Tibial nerve (tissue), 4 donors: ENCODE results near the gene PLXDC1.

ENCODE experiments used
- EP300 ChIP-seq, 2 donors: sonication (generic); formaldehyde crosslinking; IDR thresholded peaks; one replicate each; pipeline ENCODE4 v1.6.1; 2017; ENCODE audit warnings: antibody characterized with exemption in 2 of 2, mild to moderate bottlenecking in 1 of 2
- POLR2A ChIP-seq, 2 donors: fragments of 450-650 bp; IDR thresholded peaks; one replicate each; pipeline ENCODE4 v1.6.1; 2017; ENCODE audit warnings: antibody characterized with exemption in 2 of 2, mild to moderate bottlenecking in 2 of 2, moderate library complexity in 2 of 2
- TF ChIP-seq, protein P1 (sequence below), 5 experiments: fragments of 200-600 bp in 3 of 5; fragments of 450-650 bp in 2 of 5; sonication (generic) in 3 of 5; IDR thresholded peaks; one replicate each; pipeline ENCODE4 v1.5.1; 2016 to 2019; ENCODE audit warnings: antibody characterized with exemption in 5 of 5, mild to moderate bottlenecking in 3 of 5, moderate library complexity in 2 of 5

DNA sequence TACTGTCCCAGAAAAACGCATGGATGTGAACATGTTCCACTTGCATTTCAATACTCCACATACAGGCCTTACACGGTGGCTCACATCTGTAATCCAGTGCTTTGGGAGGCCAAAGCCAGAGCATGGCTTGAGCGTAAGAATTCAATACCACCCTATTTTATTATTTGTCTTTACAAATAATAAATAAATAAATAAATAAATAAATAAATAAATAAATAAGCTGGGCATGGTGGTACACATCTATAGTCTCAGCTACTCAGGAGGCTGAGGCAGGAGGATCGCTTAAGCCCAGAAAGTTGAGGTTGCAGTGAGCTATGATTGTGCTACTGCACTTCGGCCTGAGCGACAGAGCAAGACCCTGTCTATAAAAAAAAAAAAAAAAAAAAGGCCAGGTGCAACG lies 53.9 kb downstream of the PLXDC1 start:
- TF ChIP-seq, protein P1, sequence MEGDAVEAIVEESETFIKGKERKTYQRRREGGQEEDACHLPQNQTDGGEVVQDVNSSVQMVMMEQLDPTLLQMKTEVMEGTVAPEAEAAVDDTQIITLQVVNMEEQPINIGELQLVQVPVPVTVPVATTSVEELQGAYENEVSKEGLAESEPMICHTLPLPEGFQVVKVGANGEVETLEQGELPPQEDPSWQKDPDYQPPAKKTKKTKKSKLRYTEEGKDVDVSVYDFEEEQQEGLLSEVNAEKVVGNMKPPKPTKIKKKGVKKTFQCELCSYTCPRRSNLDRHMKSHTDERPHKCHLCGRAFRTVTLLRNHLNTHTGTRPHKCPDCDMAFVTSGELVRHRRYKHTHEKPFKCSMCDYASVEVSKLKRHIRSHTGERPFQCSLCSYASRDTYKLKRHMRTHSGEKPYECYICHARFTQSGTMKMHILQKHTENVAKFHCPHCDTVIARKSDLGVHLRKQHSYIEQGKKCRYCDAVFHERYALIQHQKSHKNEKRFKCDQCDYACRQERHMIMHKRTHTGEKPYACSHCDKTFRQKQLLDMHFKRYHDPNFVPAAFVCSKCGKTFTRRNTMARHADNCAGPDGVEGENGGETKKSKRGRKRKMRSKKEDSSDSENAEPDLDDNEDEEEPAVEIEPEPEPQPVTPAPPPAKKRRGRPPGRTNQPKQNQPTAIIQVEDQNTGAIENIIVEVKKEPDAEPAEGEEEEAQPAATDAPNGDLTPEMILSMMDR (IDR thresholded peaks at IDR 0.05), result no peak
- TF ChIP-seq POLR2A (IDR thresholded peaks at IDR 0.05) (no peak), EP300 (IDR thresholded peaks at IDR 0.05) (no peak)
